Measurements from ENCODE around the gene HELQ. TPM values are rescaled to one million over a fixed set of nuclear protein-coding genes. Genes with fewer than 3 reads are reported as not detected.

The HELQ gene
- total RNA-seq, 1 experiment from 2014 or later: 11.6 TPM

DNA sequence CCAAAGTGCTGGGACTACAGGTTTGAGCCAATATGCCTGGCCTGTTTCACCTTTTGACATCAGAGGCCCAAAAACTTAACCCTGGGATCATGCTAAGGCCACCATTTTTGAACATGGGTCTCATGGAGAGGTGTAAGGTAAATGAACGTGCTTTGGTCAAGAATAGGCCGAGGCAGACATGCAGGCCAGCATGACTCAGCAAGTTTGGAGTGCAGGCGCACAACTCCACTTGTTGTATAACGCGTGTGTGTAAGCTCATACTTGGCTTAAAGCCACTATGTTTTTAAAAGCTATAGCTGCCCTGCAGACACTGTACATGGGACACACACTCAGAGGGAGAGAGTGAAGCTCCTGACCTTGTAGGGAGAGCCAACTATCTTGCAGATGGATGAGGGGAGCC lies 77.2 kb downstream of the HELQ start:
- Mint-ChIP-seq H3K9me3 (ENCODE audit: unreplicated experiment) (peaks cover 19% of the 10 kb centered on the region), H3K27ac (ENCODE audit: unreplicated experiment) (no peak overlapping the region), H3K36me3 (ENCODE audit: insufficient read depth, unreplicated experiment) (no peaks in the 10 kb centered on the region), H3K27me3 (ENCODE audit: insufficient read depth, unreplicated experiment) (no peaks in the 10 kb centered on the region), H3K4me1 (ENCODE audit: low read depth, unreplicated experiment) (peaks cover 9% of the 10 kb centered on the region), H3K4me3 (ENCODE audit: unreplicated experiment) (no peak overlapping the region)
- CTCF ChIA-PET: no interaction called here
- POLR2A ChIA-PET: no interaction called here
- Histone ChIP-seq H3K4me3 (ENCODE audit: low read depth, low read length) (no peak overlapping the region), H3K36me3 (ENCODE audit: control insufficient read depth, insufficient read depth, low read length) (no peaks in the 10 kb centered on the region), H3K4me1 (peaks cover 3% of the 10 kb centered on the region; the same call in 1 of the 2 replicates), H3K27me3 (replicated peaks; ENCODE audit: control insufficient read depth, insufficient read depth, low read length) (no peaks in the 10 kb centered on the region), H3K9me3 (peaks cover 25% of the 10 kb centered on the region)
- intact Hi-C loops (cut with micrococcal nuclease; ENCODE audit: unreplicated experiment): no loop called here
- TF ChIP-seq CTCF (IDR thresholded peaks at IDR 0.05; ENCODE audit: insufficient read depth in 1 of 2, low read depth in 1 of 2, low read length in 1 of 2, severe bottlenecking in 1 of 2, unreplicated experiment in 1 of 2): no peak
- peak; percentile 25 to 42 for DNase-seq
- BruUV-seq (replicated peaks): no TSS peak

- peaks cover 7% of the 10 kb centered on the region for H3K9me3 ChIP-seq
- no peak overlapping the region for H3K4me3 ChIP-seq (ENCODE audit: low read depth, low read length)
- intact Hi-C loops (cut with micrococcal nuclease; ENCODE audit: unreplicated experiment): no loop called here
- ChIA-PET POLR2A (no interaction called here), CTCF (no interaction called here)
- no peak for TF ChIP-seq CTCF (IDR thresholded peaks at IDR 0.05; ENCODE audit: insufficient read depth in 1 of 2, low read depth in 1 of 2, low read length in 1 of 2, severe bottlenecking in 1 of 2, unreplicated experiment in 1 of 2)
- H3K4me3 Mint-ChIP-seq (ENCODE audit: unreplicated experiment): no peak overlapping the region
- H3K27ac Mint-ChIP-seq (ENCODE audit: unreplicated experiment): no peak overlapping the region
- H3K36me3 Mint-ChIP-seq (ENCODE audit: insufficient read depth, unreplicated experiment): no peaks in the 10 kb centered on the region
- no peaks in the 10 kb centered on the region for H3K4me1 Mint-ChIP-seq (ENCODE audit: low read depth, unreplicated experiment)
- H3K4me1 ChIP-seq: peaks cover 3% of the 10 kb centered on the region; the same call in 1 of the 2 replicates
- no peak for DNase-seq
- no TSS peak for BruUV-seq (replicated peaks)
- H3K27me3 Mint-ChIP-seq (ENCODE audit: insufficient read depth, unreplicated experiment): no peaks in the 10 kb centered on the region
- H3K27me3 ChIP-seq (replicated peaks; ENCODE audit: control insufficient read depth, insufficient read depth, low read length): no peaks in the 10 kb centered on the region
- no peaks in the 10 kb centered on the region for H3K36me3 ChIP-seq (ENCODE audit: control insufficient read depth, insufficient read depth, low read length)
- peaks cover 19% of the 10 kb centered on the region for H3K9me3 Mint-ChIP-seq (ENCODE audit: unreplicated experiment)
Measured at GRCh38 chr4:83372931-83373330, 82.7 kb downstream of the HELQ start.

- ChIA-PET CTCF (interaction anchor here (0.6 kb wide), 1 partner anchor 87 kb away, joined by 7 read pairs; the partner anchor contains the start of gene COQ2), POLR2A (no interaction called here)
- Mint-ChIP-seq H3K4me3 (ENCODE audit: unreplicated experiment) (no peak overlapping the region), H3K36me3 (ENCODE audit: insufficient read depth, unreplicated experiment) (no peaks in the 10 kb centered on the region), H3K27ac (ENCODE audit: unreplicated experiment) (no peak overlapping the region), H3K9me3 (ENCODE audit: unreplicated experiment) (peaks cover 14% of the 10 kb centered on the region), H3K27me3 (ENCODE audit: insufficient read depth, unreplicated experiment) (no peaks in the 10 kb centered on the region), H3K4me1 (ENCODE audit: low read depth, unreplicated experiment) (no peaks in the 10 kb centered on the region)
- no peaks in the 10 kb centered on the region for H3K9me3 ChIP-seq
- BruUV-seq (replicated peaks): no TSS peak
- intact Hi-C loops (cut with micrococcal nuclease; ENCODE audit: unreplicated experiment): loop anchor here (2.0 kb wide), 1 partner anchor 269 kb away; no protein-coding TSS in a partner anchor
- H3K36me3 ChIP-seq (ENCODE audit: control insufficient read depth, insufficient read depth, low read length): no peaks in the 10 kb centered on the region
- no peaks in the 10 kb centered on the region for H3K27me3 ChIP-seq (replicated peaks; ENCODE audit: control insufficient read depth, insufficient read depth, low read length)
- H3K4me1 ChIP-seq: no peaks in the 10 kb centered on the region; the same call in 1 of the 2 replicates
- TF ChIP-seq CTCF (IDR thresholded peaks at IDR 0.05; ENCODE audit: insufficient read depth in 1 of 2, low read depth in 1 of 2, low read length in 1 of 2, severe bottlenecking in 1 of 2, unreplicated experiment in 1 of 2): no peak
- no peak overlapping the region for H3K4me3 ChIP-seq (ENCODE audit: low read depth, low read length)
- DNase-seq: no peak
Measured at GRCh38 chr4:83371936-83372335, 83.7 kb downstream of the HELQ start.

All from Caco-2 (cell line).